ENCODE data around the gene SLC29A3.

DNA sequence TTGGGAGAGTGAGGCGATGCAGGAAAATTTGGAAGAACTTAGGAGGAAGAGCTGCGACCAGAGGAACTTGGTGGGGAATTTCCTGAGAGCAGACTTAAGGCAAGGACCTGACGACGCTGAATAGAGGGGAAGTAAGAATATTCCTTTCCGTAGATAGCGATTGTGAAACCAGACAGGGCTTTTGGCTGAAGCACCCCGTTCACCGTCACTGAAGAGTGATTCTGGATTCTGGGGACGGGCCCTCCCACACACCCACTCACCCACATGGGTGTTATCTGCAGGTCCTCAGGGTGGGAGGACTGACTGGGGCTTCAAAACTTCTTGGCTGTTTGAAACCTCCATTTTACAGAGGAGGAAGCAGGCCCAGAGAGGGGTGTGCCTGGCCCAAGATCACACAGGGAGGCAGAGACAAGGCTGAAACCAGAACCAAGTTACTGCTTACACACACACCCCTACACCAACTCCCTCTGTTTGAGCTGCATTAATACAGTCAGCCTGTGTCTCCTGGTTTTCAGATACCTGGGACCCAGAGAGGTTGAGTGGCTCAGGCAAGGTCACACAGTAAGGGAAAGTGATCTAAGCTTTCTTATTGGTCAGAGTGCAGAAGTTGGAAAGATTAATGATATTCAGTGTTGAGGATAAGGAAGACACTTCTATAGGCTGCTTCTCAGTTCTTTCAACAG is 40.4 kb downstream of the SLC29A3 start:
- TF ChIP-seq POLR2AphosphoS5 (IDR thresholded peaks at IDR 0.05; ENCODE audit: low read length) (no peak), FOXM1 (IDR thresholded peaks at IDR 0.05; ENCODE audit: low read depth, low read length) (no peak)
- TF ChIP-seq, protein P1, sequence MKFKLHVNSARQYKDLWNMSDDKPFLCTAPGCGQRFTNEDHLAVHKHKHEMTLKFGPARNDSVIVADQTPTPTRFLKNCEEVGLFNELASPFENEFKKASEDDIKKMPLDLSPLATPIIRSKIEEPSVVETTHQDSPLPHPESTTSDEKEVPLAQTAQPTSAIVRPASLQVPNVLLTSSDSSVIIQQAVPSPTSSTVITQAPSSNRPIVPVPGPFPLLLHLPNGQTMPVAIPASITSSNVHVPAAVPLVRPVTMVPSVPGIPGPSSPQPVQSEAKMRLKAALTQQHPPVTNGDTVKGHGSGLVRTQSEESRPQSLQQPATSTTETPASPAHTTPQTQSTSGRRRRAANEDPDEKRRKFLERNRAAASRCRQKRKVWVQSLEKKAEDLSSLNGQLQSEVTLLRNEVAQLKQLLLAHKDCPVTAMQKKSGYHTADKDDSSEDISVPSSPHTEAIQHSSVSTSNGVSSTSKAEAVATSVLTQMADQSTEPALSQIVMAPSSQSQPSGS (IDR thresholded peaks at IDR 0.05; ENCODE audit: low read length) = no peak; the same call in 1 of the 2 replicates

Data from GM12878 (cell line).